Dendritic cell treated with granulocyte-macrophage colony-stimulating factor and Interleukin-4, amounts not matched to agents 40 ng/mL and 50 ng/mL, for 4 days (primary cell): ENCODE results near the gene CDH22.

ENCODE experiments used
- H3K27ac Mint-ChIP-seq: one replicate; pipeline ENCODE4 v1.8.0; 2022; ENCODE audit warnings: mild to moderate bottlenecking, mixed read lengths
- H3K27me3 Mint-ChIP-seq: one replicate; pipeline ENCODE4 v1.8.0; 2022; ENCODE audit warnings: mild to moderate bottlenecking, mixed read lengths
- H3K36me3 Mint-ChIP-seq: one replicate; pipeline ENCODE4 v1.8.0; 2022; ENCODE audit warnings: low read depth, mixed read lengths
- H3K4me1 Mint-ChIP-seq: one replicate; pipeline ENCODE4 v1.8.0; 2022; ENCODE audit warnings: low read depth, mixed read lengths
- H3K4me3 Mint-ChIP-seq: one replicate; pipeline ENCODE4 v1.8.0; 2022; ENCODE audit warnings: mild to moderate bottlenecking, moderate library complexity, mixed read lengths
- H3K9me3 Mint-ChIP-seq: one replicate; pipeline ENCODE4 v1.8.0; 2022; ENCODE audit warnings: mixed read lengths
- intact Hi-C: fragments of 100-400 bp; cut with micrococcal nuclease; formaldehyde crosslinking; loops from one replicate; pipeline ENCODE4 v1.15.0; 2022

CDH22 gene

DNA sequence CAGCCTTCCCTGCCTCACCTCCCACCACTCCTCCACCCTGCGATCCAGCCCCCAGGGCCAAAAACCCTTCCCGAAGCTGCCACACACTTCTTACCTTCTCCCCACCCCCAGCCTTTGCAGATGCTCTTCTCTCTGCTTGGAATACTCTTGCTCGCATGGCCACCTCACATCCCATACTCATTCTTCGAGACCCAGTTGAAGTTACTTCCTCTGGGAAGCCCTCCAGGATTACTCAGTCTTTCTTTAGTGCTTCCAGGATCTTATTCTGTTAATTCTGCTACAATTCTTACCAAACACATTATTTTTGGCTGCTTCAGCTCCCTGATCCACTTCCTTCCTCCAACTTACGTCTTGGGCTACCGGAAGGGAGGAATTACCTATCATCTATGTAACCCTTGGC lies 135.8 kb downstream of the CDH22 start:
- Mint-ChIP-seq H3K27me3 (peaks cover 69% of the 10 kb centered on the region), H3K9me3 (no peaks in the 10 kb centered on the region), H3K4me3 (no peak overlapping the region), H3K36me3 (no peaks in the 10 kb centered on the region), H3K4me1 (no peaks in the 10 kb centered on the region), H3K27ac (no peak overlapping the region)
- intact Hi-C loops = no loop called here

DNA sequence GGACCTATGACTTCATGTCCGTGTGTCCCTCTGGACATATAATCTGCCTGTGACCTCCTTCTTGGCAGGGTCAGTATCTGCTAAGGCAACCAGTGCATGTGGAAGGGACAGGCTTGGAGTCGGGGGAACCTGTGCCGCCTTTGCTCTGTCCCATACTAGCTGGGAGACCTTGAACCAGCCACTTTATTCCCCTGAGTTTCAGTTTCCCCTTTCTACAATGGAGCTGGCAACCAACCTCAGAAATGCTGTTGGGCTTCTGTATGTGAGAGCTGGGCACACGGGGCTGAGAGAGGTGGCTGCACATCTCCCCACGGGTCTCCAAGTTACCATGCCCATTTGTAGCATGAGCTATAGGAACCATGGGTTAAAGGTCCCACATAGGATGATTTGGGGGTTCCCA lies 136.4 kb downstream of the CDH22 start:
- intact Hi-C loops = no loop called here
- no peak overlapping the region for H3K27ac Mint-ChIP-seq
- no peak overlapping the region for H3K4me3 Mint-ChIP-seq
- no peaks in the 10 kb centered on the region for H3K9me3 Mint-ChIP-seq
- no peaks in the 10 kb centered on the region for H3K36me3 Mint-ChIP-seq
- H3K27me3 Mint-ChIP-seq = peaks cover 67% of the 10 kb centered on the region
- no peaks in the 10 kb centered on the region for H3K4me1 Mint-ChIP-seq

DNA sequence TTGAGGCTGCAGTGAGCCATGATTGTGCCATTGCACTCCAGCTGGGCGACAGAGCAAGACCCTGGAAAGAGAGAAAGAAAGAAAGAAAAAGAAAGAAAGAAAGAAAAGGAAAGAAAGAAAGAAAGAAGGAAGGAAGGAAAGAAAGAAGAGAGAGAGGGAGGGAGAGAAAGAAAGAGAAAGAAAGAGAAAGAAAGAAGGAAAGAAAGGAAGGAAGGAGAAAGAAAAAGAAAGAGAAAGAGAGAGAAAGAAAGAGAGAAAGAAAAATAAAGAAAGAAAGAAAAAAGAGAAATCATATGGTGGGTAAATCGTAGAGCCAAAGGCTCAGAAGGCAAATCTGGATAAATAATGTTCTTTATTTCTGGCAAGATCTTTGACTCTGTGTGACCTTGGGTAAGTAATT lies 136.8 kb downstream of the CDH22 start:
- Mint-ChIP-seq H3K27me3 (peaks cover 67% of the 10 kb centered on the region), H3K4me3 (no peak overlapping the region), H3K4me1 (no peaks in the 10 kb centered on the region), H3K9me3 (no peaks in the 10 kb centered on the region), H3K36me3 (no peaks in the 10 kb centered on the region), H3K27ac (no peak overlapping the region)
- intact Hi-C loops = no loop called here

DNA sequence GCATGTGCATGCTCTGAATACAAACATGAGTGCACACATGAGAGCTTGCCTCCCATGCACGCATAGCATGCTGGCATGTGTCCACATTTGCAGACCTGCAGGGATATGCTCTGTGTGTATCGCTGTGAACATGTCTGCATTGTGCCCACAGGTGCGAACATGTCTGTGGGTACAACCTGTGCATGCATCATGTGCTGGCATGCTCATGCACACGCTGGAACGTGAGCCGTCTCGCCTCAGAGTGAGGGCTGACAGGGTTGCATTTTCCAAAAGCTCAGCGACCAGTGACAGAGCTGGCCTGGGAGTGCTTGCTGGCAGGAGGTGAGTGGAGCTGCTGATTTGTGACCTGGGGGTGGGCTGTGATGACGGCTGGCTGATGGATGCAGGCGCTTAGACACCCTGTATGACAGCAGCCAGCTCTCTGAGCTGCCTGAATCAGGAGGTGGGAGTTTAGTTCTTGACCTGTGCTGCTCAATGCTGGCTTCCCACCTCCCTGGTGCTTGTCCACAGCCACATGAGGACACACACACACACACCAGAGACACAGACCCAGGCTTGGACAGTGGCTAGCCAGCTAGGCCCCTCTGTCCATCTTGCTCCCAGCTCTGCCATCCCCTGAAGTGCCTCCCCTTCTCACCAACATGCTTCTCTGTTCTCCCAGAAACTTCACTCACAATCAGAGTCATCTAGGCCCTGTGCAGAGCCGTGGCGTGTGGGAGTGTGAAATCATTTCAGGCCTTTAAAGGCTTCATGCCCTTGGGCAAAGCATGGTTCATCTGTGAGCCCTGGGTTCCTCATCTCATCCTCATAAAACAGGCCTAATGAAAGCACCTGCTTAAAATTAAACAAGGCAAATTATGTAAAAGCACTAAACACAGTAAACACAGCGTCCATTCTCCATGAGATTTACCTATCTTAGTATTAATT lies 138.8 kb downstream of the CDH22 start:
- Mint-ChIP-seq H3K27me3 (peaks cover 58% of the 10 kb centered on the region), H3K36me3 (no peaks in the 10 kb centered on the region), H3K4me1 (no peaks in the 10 kb centered on the region), H3K9me3 (no peaks in the 10 kb centered on the region), H3K4me3 (no peak overlapping the region), H3K27ac (no peak overlapping the region)
- intact Hi-C loops = no loop called here

DNA sequence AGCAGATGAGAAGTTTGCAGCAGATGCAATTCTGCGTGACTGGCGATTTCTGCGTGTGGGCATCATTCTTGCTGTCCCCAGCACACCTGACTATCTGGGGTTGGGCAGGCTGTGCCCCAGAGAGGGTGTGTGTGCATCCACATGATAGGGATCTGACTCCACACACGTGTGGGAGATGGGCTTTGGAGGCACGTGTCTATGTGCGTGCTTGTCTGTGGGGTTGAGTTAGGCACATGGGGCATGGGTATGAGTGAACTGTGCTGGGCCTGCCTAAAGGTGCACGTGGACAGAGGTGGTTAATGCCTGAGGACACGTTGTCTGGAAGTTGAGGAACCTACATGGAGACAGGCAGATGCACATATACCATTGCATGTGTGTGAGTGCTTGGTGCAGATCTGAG lies 139.9 kb downstream of the CDH22 start:
- Mint-ChIP-seq H3K4me3 (no peak overlapping the region), H3K9me3 (no peaks in the 10 kb centered on the region), H3K4me1 (no peaks in the 10 kb centered on the region), H3K27ac (no peak overlapping the region), H3K36me3 (no peaks in the 10 kb centered on the region), H3K27me3 (peaks cover 52% of the 10 kb centered on the region)
- intact Hi-C loops = no loop called here

DNA sequence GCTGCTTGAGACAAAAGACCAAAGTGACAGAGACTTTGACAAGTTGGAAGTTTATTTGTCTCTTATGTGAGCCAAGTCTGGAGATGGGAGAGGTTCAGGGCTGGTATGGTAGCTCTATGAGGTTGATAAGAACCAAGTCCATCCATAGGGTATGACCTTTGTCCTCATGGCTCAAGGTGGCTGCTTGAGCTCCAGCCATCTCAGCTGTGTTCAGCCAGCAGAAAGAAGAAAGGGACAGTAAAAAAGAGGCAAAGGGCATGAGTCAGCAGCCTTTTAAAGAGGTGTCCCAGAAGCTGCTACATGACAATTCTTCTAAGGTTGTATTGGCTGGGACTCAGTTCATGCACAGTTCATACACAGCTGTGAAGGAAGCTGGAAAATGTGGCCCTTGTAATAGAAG lies 141.2 kb downstream of the CDH22 start:
- intact Hi-C loops = no loop called here
- H3K9me3 Mint-ChIP-seq = no peaks in the 10 kb centered on the region

DNA sequence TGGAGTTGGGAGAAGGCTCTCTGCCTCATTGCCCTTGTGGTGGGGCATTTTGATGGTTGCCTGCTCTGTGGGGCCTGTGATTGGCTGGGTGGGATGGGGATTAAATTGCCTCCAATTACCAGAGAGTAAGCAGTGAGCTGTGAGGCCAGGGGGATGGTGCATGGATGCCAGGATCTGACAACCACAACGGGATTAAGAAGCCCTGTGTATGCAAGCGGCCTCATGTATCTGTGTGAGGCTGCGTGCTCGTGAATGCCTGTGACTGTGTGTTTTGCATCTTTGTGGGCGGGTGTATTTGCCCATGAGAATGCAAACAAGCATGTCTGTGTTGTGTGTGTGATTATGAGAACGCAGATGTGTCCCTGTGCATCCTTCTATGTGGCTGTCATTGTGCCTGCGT lies 144.0 kb downstream of the CDH22 start:
- Mint-ChIP-seq H3K4me3 (no peak overlapping the region), H3K36me3 (no peaks in the 10 kb centered on the region), H3K9me3 (no peaks in the 10 kb centered on the region), H3K27me3 (peaks cover 46% of the 10 kb centered on the region), H3K4me1 (no peaks in the 10 kb centered on the region), H3K27ac (no peak overlapping the region)
- intact Hi-C loops = no loop called here

More for the DNA sequence above, 141.2 kb downstream of the CDH22 start:
- Mint-ChIP-seq H3K27ac (no peak overlapping the region), H3K4me1 (no peaks in the 10 kb centered on the region), H3K4me3 (no peak overlapping the region), H3K27me3 (peaks cover 49% of the 10 kb centered on the region), H3K36me3 (no peaks in the 10 kb centered on the region)

DNA sequence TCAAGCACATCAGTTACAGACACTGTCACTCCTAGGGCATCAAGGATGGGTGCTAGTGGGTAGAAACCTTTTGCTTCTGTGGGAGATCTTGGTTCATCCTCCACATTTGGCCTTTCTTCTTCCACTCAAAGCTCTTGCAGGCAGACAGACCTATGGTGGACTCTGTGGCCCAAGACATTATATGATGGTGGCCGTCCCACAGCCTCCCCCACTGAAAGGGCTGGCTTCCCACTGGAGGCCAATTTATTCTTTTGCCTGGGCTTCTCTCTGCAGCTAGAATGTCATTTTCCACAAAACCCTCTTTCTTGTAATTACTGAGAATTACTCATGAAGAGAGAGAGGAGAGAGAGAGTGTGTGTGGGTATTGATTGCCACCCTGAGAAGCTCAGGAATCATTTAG lies 146.4 kb downstream of the CDH22 start:
- Mint-ChIP-seq H3K4me3 (no peak overlapping the region), H3K27me3 (peaks cover 43% of the 10 kb centered on the region), H3K9me3 (no peaks in the 10 kb centered on the region), H3K36me3 (no peaks in the 10 kb centered on the region), H3K4me1 (peaks cover 5% of the 10 kb centered on the region), H3K27ac (no peak overlapping the region)
- intact Hi-C loops = no loop called here

DNA sequence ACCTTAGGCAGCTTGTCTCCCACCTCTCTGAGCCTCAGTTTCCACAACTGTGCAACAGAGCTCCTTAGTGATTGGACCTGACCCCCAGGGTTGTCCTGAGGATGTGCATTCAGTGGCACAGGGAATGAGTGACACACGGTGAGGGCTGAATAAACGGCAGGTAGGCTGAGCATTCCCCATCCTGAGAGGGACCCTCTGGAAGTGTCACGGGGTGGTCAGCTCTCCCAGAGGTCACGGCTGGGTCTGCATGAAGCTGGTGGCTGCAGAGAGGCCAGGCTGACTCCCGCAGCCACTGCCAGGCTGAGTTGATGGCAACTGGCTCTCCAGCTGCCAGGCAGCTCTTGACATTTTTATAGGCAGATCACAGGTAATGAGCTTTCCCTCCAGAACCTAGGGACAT lies 147.6 kb downstream of the CDH22 start:
- Mint-ChIP-seq H3K9me3 (no peaks in the 10 kb centered on the region), H3K4me3 (no peak overlapping the region), H3K4me1 (peaks cover 5% of the 10 kb centered on the region), H3K27me3 (peaks cover 33% of the 10 kb centered on the region), H3K27ac (no peak overlapping the region), H3K36me3 (no peaks in the 10 kb centered on the region)
- intact Hi-C loops = no loop called here

DNA sequence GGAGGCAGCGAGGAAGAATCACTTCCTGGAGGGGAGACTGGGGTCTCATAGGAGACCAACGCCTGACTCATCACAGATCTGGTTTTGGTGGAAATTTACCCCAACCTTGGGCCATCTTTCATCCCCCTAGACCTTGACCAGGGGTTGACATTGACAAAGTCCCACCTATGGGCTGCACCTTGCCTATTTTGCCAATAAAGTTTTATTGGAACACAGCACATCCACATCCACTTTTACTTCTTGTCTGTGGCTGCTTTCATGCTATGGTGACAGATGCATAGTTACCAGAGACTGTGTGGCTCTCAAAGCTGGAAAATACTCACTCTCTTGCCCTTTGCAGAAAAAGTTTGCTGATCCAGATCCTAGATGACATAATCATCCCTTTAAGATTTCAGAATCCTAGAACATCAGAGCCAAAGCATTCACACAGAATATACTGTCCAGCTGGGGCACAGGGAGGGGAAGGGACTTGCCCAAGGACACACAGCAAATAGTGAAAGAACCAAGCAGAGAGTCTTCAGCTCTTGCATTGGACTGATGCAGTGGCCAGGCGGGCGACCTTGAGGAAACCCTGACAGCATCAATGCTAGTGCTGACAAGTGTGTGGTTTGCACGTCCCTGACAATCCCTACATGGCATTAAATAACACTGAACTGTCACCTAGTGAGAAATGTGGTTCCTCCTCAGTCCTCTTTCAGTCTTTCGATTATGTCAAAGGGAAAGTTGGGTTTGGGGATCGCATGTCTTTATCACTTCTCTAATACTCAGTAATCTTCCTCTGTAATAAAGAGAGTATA lies 149.0 kb downstream of the CDH22 start:
- Mint-ChIP-seq H3K9me3 (no peaks in the 10 kb centered on the region), H3K4me1 (peaks cover 5% of the 10 kb centered on the region), H3K27me3 (peaks cover 39% of the 10 kb centered on the region), H3K27ac (no peak overlapping the region), H3K36me3 (no peaks in the 10 kb centered on the region), H3K4me3 (no peak overlapping the region)
- intact Hi-C loops = no loop called here

DNA sequence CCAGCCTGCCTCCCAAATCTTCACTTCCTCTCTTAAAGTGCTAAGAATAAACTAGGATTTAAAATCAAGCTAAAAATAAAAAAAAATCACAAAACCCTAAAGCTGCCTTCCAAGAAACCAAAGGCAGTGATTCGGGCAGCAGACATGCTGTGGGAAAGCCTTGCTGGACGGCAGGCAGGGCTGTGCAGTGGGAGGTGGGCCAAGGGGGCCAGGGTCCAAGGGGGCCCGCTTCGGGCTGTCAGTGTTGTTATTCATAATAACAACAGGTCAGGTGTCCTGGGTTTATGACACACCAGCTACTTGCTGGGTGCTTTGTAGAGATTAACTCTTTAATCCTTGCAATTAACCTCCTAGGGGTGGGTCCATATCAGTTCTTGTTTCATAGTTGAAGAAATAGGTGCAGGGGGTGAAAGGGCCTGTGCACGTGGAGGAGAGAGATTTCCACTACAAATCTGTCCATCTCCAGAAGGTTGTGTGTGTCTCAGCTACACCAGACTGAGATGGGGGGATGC lies 149.8 kb downstream of the CDH22 start:
- Mint-ChIP-seq H3K27me3 (peaks cover 35% of the 10 kb centered on the region), H3K27ac (no peak overlapping the region), H3K4me1 (peaks cover 5% of the 10 kb centered on the region), H3K36me3 (no peaks in the 10 kb centered on the region), H3K9me3 (no peaks in the 10 kb centered on the region), H3K4me3 (no peak overlapping the region)
- intact Hi-C loops = no loop called here

DNA sequence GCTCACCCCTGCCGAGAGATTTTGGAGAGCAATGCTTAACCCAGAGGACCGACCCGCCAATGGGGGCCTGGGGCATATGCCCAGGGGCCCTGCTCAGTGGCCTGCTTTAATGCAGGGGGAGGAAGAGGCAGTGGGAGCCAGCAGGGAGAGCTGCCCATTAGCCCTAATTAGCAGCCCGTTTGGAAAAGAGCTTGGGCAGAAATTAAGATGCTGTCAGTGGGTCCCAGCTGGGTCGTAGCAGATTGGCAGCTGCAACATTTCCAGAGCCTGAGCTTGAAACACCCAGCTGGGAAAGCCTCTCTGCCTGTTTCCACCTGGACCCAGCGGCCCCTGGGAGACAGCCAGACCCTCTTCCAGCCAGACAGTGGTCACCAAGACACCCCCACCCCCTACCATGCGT lies 150.7 kb downstream of the CDH22 start:
- peaks cover 35% of the 10 kb centered on the region for H3K27me3 Mint-ChIP-seq
- H3K27ac Mint-ChIP-seq = no peak overlapping the region
- H3K4me1 Mint-ChIP-seq = peaks cover 5% of the 10 kb centered on the region

DNA sequence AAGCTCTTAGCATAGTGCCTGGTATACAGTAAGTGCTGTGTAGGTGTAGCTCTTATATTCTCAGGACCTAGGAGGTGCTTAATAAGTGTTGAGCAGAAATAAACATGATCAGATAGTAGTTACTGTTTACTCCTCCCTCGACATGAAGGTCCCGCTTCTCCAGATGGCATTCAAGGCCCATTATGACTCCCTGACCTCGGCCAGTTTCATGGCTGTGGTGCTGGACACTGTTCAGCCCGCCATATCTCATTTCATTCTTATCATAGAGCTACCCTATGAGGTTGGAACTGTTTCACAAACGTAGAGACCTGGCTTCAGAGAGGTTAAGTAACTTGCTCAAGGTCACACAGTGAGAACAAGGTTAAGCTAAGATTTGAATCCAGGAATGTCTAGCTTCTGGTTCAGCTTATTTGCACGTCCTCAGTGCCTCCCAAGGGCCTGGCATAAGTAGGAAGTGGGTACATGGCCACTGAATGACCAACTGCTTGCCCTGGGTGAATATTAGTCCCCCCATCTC lies 151.2 kb downstream of the CDH22 start:
- H3K36me3 Mint-ChIP-seq = no peaks in the 10 kb centered on the region
- H3K4me3 Mint-ChIP-seq = no peak overlapping the region
- H3K9me3 Mint-ChIP-seq = no peaks in the 10 kb centered on the region
- peaks cover 30% of the 10 kb centered on the region for H3K27me3 Mint-ChIP-seq
- H3K4me1 Mint-ChIP-seq = peaks cover 5% of the 10 kb centered on the region
- H3K27ac Mint-ChIP-seq = no peak overlapping the region
- intact Hi-C loops = no loop called here

More for the DNA sequence above, 150.7 kb downstream of the CDH22 start:
- Mint-ChIP-seq H3K4me3 (no peak overlapping the region), H3K9me3 (no peaks in the 10 kb centered on the region), H3K36me3 (no peaks in the 10 kb centered on the region)
- intact Hi-C loops = no loop called here

DNA sequence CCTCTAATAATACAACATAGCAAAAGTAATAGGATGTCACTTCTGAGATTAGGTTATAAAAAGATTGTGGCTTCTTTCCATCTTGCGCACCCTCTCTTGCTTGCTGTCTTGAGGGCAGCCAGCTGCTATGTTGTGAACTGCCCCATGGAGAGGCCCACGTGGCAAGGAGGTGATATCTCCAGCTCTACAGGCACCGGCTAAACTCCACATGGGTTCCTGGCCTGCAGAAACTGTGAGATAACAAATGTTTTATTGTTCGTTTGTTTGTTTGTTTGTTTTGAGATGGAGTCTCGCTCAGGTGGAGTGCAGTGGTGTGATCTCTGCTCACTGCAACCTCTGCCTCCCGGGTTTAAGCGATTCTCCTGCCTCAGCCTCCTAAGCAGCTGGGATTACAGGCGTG lies 152.2 kb downstream of the CDH22 start:
- Mint-ChIP-seq H3K27ac (no peak overlapping the region), H3K4me3 (no peak overlapping the region), H3K27me3 (peaks cover 28% of the 10 kb centered on the region), H3K4me1 (peaks cover 5% of the 10 kb centered on the region), H3K9me3 (no peaks in the 10 kb centered on the region), H3K36me3 (no peaks in the 10 kb centered on the region)
- intact Hi-C loops = no loop called here
